VCaP (cell line): ENCODE results near the gene CTAG2.
"Not testable (repeated sequence)": the region's sequence is repeated elsewhere in the genome, so short reads cannot be mapped to it uniquely, and the experiment has no call there.

ENCODE experiments used
- H3K27ac ChIP-seq: fragments of 450-650 bp; 2 replicates; pipeline ENCODE4 v1.5.1; 2017
- TF ChIP-seq, protein P1 (sequence below): fragments of 450-650 bp; conservative IDR thresholded peaks from 2 replicates; pipeline ENCODE4 v1.5.1; 2017; ENCODE audit warnings: mild to moderate bottlenecking, moderate library complexity

Gene CTAG2

DNA sequence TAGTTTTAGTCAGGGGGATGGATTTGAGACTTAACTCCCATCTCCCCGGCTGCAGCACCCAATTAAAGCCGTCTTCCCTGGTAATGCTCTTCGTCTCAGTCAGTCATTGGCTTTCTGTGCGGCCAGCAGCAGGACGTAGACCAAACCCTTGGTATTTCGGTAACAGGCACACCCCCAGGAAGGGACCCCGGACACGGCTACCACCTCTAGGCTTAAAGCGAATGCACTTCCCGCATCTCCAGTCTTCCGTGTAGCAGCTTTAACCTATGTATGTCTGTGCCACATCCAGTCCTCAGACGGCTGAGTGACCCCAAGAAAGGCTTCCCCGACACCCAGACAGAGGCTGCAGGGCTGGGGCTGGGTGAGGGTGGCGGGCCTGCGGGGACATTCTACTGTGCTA, 1.5 kb upstream of the CTAG2 start:
- TF ChIP-seq, protein P1, sequence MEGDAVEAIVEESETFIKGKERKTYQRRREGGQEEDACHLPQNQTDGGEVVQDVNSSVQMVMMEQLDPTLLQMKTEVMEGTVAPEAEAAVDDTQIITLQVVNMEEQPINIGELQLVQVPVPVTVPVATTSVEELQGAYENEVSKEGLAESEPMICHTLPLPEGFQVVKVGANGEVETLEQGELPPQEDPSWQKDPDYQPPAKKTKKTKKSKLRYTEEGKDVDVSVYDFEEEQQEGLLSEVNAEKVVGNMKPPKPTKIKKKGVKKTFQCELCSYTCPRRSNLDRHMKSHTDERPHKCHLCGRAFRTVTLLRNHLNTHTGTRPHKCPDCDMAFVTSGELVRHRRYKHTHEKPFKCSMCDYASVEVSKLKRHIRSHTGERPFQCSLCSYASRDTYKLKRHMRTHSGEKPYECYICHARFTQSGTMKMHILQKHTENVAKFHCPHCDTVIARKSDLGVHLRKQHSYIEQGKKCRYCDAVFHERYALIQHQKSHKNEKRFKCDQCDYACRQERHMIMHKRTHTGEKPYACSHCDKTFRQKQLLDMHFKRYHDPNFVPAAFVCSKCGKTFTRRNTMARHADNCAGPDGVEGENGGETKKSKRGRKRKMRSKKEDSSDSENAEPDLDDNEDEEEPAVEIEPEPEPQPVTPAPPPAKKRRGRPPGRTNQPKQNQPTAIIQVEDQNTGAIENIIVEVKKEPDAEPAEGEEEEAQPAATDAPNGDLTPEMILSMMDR, result no peak
- no peak overlapping the region for H3K27ac ChIP-seq

DNA sequence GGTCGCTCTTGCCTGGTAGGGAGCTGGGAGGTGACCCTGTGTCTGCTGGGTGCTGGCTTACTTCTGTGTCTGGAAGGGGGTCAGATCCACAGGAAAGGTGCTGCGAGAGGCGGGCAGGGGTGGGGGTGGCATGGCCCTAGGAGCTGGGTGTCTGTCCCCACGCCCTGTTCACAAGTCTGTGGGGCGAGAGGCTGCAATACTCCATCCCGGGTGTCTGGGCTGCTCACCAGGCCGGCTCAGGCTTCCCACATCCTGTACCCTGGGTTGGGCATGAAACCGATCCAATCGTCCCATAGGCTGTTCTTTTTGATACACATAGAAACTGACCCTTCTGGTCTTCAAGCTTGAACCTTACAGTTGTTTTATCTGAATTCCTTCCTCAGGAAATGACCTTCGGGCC, 993 bp upstream of the CTAG2 start:
- TF ChIP-seq, protein P1, result no peak
- no peak overlapping the region for H3K27ac ChIP-seq

DNA sequence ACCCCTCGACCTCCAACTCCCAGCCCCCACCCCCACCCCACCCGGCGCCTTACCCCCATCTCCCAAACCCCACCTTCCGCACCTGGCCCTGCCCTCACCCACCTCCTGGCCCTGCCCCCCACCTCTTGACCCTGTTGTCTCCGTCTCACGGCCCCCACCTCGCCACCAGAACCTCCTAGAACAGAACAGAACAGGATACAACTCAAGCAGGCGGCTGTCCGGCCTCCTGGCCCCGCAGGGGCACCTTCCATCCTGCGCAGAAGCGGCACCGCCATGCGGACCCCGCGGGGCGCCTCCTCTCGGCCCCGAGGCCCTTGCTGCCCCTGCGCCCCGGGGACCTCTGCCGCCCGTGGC, 354 bp downstream of the CTAG2 start:
- H3K27ac ChIP-seq, result no peak overlapping the region
- TF ChIP-seq, protein P1, result no peak

DNA sequence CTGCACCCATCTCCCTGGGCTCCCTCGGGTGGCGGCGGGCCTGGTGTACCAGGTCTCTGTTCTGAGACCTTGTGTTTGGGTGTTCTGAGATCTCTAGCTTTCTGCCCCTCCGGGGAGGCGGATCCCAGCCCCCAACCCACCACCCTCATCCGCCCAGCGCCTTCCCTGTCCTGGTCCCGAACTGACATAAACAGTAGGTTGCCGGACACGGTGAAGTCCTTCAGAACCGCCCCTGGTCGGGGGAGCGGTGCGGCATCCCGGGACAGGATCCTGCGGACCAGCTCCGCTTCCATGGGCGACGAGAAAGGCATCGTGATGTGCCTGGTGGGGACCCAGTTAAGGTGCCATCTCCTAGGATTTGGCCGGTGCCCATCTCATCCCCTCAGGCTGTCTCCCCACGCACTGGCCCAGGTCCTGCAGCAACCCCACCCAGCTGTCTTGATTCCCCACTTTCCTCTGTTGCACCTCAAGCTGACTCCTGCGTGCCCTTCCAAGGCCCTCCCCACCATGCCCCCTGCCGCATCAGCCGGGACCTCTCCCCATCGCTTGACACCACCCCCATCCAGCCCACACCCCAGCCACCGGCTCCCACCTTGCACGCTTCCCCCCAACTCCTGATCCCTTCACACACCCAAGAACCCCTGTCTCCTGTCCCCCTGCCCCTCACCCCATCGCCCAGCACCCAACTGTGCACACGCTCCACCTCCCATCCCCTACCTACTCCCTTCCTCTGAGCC, 900 bp downstream of the CTAG2 start:
- no peak overlapping the region for H3K27ac ChIP-seq
- TF ChIP-seq, protein P1, result no peak

DNA sequence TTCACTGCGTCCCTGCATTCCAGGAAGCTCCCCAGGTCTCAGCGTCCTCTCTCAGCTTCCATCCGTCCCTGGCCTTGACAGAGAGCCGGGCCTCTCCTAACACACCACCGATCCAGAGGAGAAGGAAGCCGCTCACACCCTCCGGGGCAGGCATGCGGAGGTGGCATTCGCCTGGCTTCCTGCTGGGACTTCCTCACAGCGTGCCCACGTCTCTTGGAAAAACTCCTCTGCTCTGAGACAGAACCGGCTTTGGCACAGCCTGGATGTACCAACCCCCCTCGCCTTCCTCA, 3.2 kb downstream of the CTAG2 start:
- TF ChIP-seq, protein P1, result no peak
- no peak overlapping the region for H3K27ac ChIP-seq

DNA sequence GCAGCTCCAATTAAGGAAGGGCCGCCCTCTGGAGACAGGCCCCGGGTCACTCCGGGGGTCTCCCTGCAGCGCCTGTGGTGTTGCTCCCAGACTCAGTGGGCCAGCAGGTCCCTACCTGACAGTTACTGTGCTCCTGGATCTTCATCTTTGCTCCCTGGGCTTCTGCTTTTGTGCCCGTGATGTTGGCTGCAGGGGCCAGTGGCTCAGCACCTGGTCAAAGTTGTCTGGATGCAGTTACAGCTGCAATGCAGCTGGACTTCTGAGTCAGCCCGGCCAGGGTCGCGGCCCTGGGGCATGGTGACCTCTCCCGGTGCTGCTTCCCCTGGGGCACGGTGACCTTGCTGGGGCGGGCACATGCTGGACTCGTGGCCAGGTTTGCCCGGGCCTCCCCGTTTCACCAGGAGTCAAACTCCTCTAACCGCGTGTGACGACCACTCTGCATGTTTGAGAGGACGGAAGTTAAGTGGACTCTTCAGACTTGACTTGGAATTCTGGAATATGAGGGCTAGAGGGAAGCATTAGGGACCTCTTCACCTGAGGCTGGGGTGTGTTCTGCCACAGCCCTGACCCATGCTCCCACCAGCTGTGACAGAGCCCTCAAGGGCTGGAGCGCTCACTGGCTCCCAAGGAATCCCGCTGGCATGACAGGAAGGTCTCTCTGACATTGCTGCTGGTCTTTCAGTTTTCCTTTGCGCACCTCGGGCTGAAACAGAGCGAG, 3.7 kb downstream of the CTAG2 start:
- TF ChIP-seq, protein P1, result no peak
- H3K27ac ChIP-seq, result no peak overlapping the region

DNA sequence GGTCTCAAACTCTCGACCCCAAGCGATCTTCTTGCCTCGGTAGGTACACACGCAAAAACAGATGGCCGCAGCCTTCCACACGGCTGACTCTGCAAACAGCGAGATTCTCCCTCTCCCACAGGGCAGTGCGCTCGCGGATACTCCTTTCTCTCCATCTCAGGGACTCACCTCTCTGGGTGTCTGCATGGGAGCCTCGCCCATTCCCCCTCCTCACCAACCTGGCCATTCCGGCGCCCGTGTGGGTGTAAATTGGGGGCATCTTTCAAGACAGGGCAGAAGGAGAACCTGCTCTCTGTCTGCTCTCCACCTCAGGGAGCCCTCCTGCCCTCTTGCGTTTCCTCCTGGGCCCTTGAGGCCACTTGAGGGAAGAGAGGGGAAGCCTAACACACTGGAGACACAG, 4.4 kb downstream of the CTAG2 start:
- TF ChIP-seq, protein P1, result no peak
- no peak overlapping the region for H3K27ac ChIP-seq

DNA sequence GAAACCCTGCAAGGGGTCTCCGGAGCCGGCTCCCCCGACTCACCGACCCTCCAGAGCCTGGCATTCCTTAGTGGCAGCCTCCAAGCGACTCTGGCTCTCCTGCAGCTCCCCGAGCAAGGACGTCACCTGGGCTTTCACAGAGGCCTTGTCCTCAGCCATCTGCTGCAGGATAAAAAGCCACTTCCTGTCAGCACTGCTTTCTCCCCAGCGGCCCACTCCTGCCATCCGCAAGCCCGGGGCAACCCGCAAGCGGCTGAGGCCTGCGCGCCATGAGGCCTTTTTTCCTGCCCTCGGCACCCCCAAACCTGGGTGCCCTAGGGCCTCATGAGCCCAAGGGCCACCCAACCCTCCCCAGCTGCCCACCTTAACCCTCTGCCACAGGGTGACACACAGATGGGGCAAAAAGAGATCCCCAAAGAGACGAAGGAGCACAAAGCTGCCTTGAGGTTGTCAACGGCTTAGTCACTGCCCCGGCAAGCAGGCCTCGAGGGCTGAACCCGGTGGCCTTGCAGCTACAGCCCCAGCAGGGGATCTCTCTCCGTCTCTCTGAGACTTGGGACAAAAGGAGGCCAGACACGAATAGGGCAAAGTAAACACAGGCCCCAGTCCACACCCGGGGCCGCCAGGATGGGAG, 7.5 kb downstream of the CTAG2 start:
- H3K27ac ChIP-seq, result not testable (repeated sequence)

DNA sequence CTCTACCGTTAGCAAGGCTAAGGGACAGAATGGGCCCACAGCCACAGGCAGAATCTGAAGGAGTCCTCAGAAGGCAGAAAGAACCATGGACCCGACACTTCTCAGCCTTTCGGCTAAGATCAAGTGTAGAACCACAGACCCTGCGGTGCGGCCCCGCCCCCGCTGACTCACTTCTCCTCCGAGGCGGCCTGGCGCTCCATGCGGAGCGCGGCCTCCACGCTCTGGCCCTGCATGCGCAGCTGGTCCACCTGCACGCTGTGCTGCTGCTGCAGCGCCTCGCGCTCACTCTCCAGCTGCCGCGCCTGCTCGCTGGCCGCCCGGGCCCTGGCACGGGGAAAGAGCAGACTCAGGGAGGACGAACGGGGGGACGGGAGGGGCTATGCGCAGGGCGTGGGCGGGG, 9.7 kb downstream of the CTAG2 start:
- H3K27ac ChIP-seq, result not testable (repeated sequence)

DNA sequence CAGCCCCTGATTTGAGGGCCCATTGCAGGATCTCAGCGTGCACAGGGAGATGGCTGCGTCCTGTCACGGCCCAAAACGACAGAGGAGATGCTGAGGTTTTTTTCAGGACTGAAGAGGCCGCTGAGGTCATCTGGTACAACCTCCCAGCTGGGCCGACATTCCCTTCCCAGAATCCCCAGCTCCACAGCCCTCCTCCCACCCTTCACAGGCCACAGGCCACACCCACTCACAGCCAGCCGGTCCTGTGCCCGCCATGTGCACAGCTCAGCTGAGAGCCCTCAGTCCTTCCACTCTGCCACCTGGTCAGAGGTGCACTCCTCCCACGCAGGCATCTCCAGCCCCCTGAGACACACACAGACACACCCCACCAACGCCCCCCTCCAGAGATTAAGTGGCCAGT, 11.6 kb downstream of the CTAG2 start:
- not testable (repeated sequence) for H3K27ac ChIP-seq

DNA sequence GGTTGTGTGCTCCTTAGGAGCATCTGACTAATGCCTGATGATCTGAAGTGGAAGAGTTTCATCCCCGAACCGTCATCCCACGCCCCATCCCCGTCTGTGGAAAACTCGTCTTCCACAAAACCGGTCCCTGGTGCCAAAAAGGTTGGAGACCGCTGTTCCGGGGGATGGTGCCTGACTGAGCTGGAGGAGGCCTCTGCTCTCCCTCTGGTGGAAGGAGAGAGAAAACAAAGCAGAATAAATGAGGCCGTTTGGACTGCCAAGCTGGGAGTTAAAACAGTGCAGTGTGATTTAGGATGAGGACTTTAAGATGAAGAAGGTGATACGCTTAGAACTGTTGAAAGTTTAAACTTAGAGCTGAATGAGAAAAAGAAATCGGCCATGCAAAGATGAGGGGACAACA, 19.7 kb downstream of the CTAG2 start:
- H3K27ac ChIP-seq, result not testable (repeated sequence)

DNA sequence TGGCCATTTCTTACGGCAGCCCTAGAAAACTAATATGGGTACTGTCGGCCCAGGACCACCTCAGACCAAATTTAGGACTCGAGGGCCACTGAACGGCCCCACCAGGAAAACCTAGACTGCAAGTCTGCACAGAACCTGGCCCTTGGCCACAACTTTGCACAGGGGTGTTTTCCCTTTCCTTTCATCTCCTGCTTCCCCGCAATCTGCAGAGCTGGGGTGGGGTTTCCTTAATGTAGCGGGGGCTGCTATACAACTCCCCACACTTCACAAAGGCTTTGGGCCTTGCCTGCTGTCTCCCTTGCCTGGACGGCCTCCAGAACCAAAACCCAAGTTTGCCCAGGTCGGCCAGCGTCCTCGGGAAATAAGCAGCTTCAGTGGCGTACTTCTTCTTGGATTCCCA, 22.4 kb downstream of the CTAG2 start:
- not testable (repeated sequence) for H3K27ac ChIP-seq
